B cell (primary cell): ENCODE data around the gene TRIM17. TPM values are rescaled to one million over a fixed set of nuclear protein-coding genes. Genes with fewer than 3 reads are reported as not detected.
A peak's percentile ranks its signal among the peaks of the same experiment; 100 is the strongest.

Experiments used
- ATAC-seq: fragments of 200-7000 bp; cut with Tn5 transposase; one replicate; pipeline ENCODE4 v1.10.0; 2021; ENCODE audit warnings: low read depth, mild to moderate bottlenecking, moderate number of reproducible peaks, moderate library complexity
- CTCF ChIA-PET: fragments of 350-600 bp; sonication (Branson Sonifier 250); formaldehyde crosslinking; loops from one replicate; lab custom pipeline; 2021; ENCODE audit warnings: antibody characterized with exemption, inconsistent platforms; lab: Charles Lee
- POLR2A ChIA-PET: fragments of 350-600 bp; sonication (Branson Sonifier 250); formaldehyde crosslinking; loops from one replicate; lab custom pipeline; 2021; ENCODE audit warnings: antibody characterized with exemption; lab: Charles Lee
- DNase-seq: peaks from one replicate; pipeline ENCODE4 v3.0.0; 2013
- H2AFZ ChIP-seq: 2 replicates; pipeline ENCODE4 v1.6.1; 2012; ENCODE audit warnings: mild to moderate bottlenecking, low read depth, low read length; ENCODE audit not compliant: insufficient read depth, poor library complexity, severe bottlenecking
- H3K27ac ChIP-seq, 2 donors: 1 replicate in 1 of 2; 2 replicates in 1 of 2; pipeline ENCODE4 v1.5.1; 2012 to 2013; ENCODE audit warnings: low read length in 2 of 2, mild to moderate bottlenecking in 2 of 2, moderate library complexity in 1 of 2
- H3K27me3 ChIP-seq, 4 experiments: fragments of 200-600 bp in 1 of 4; sonication (generic) in 1 of 4; replicated peaks in 1 of 4; 1 replicate in 2 of 4; 2 replicates in 2 of 4; pipeline versions ENCODE4 v1.6.1 to v1.7.0; 2013 to 2016; ENCODE audit warnings: low read length in 3 of 4, mild to moderate bottlenecking in 2 of 4, mixed read lengths in 1 of 4, moderate library complexity in 1 of 4; ENCODE audit not compliant: insufficient read depth in 4 of 4, control insufficient read depth in 3 of 4; ENCODE audit errors: control extremely low read depth in 1 of 4
- H3K36me3 ChIP-seq, 2 experiments: replicated peaks in 1 of 2; 1 replicate in 1 of 2; 2 replicates in 1 of 2; pipeline versions ENCODE4 v1.6.1 to v1.7.1; 2013; ENCODE audit warnings: low read length in 1 of 2; ENCODE audit not compliant: insufficient read depth in 2 of 2, control insufficient read depth in 1 of 2; ENCODE audit errors: control extremely low read depth in 1 of 2, extremely low read depth in 1 of 2
- H3K4me1 ChIP-seq, 2 donors: fragments of 200-600 bp in 1 of 2; sonication (generic) in 1 of 2; 1 replicate in 1 of 2; 2 replicates in 1 of 2; pipeline versions ENCODE4 v1.5.1 to v1.6.1; 2013 to 2017; ENCODE audit warnings: low read length in 2 of 2; ENCODE audit not compliant: control insufficient read depth in 2 of 2, insufficient read depth in 2 of 2
- H3K4me2 ChIP-seq: replicated peaks from 2 replicates; pipeline ENCODE3; 2012; ENCODE audit warnings: mild to moderate bottlenecking, low read depth, low read length; ENCODE audit not compliant: poor library complexity, severe bottlenecking
- H3K4me3 ChIP-seq, 5 experiments: fragments of 200-600 bp in 1 of 5; sonication (generic) in 1 of 5; 1 replicate in 3 of 5; 2 replicates in 2 of 5; pipeline versions ENCODE4 v1.5.1 to v1.7.0; 2011 to 2016; ENCODE audit warnings: low read length in 4 of 5, mild to moderate bottlenecking in 4 of 5, low read depth in 2 of 5, control low read depth in 1 of 5, moderate library complexity in 1 of 5; ENCODE audit not compliant: insufficient read depth in 1 of 5; ENCODE audit errors: control extremely low read depth in 1 of 5, extremely low read depth in 1 of 5
- H3K79me2 ChIP-seq: fragments of 200-600 bp; sonication (generic); one replicate; pipeline ENCODE4 v1.6.0; 2016; ENCODE audit warnings: low read length; ENCODE audit not compliant: control insufficient read depth, insufficient read depth
- H3K9ac ChIP-seq: fragments of 200-600 bp; sonication (generic); 2 replicates; pipeline ENCODE4 v1.6.1; 2017; ENCODE audit warnings: mild to moderate bottlenecking, low read length, moderate library complexity
- H3K9me3 ChIP-seq, 3 donors: one replicate each; pipeline versions ENCODE4 v1.6.1 to v1.7.1; 2013; ENCODE audit warnings: low read length in 2 of 3; ENCODE audit not compliant: control insufficient read depth in 2 of 3, insufficient read depth in 1 of 3; ENCODE audit errors: control extremely low read depth in 1 of 3
- H4K20me1 ChIP-seq: 2 replicates; pipeline ENCODE4 v1.6.0; 2012; ENCODE audit warnings: mild to moderate bottlenecking, low read length; ENCODE audit not compliant: insufficient read depth, control insufficient read depth, poor library complexity, severe bottlenecking
- H3K27ac Mint-ChIP-seq: one replicate; pipeline ENCODE4 v1.8.0; 2021; ENCODE audit warnings: mixed read lengths
- H3K27me3 Mint-ChIP-seq: one replicate; pipeline ENCODE4 v1.8.0; 2021; ENCODE audit warnings: mixed read lengths
- H3K4me1 Mint-ChIP-seq: one replicate; pipeline ENCODE4 v1.8.0; 2021; ENCODE audit warnings: mixed read lengths
- H3K4me3 Mint-ChIP-seq: one replicate; pipeline ENCODE4 v1.8.0; 2021; ENCODE audit warnings: mixed read lengths
- H3K9me3 Mint-ChIP-seq: one replicate; pipeline ENCODE4 v1.8.0; 2022; ENCODE audit warnings: mixed read lengths; ENCODE audit not compliant: insufficient read depth
- EZH2 ChIP-seq: IDR thresholded peaks from 2 replicates; pipeline ENCODE4 v1.6.1; 2012; ENCODE audit warnings: borderline replicate concordance, low read depth, mild to moderate bottlenecking, moderate library complexity, low read length; ENCODE audit not compliant: insufficient read depth, poor library complexity, severe bottlenecking
- WGBS: methylation state at CpG from one replicate; pipeline ENCODE4 v1.1.5; 2013; ENCODE audit warnings: missing lambda C conversion rate; ENCODE audit not compliant: insufficient coverage; 5-methylcytosine and 5-hydroxymethylcytosine counted together
- intact Hi-C: fragments of 100-400 bp; cut with micrococcal nuclease; formaldehyde crosslinking; loops from one replicate; pipeline ENCODE4 v1.10.0; 2022
- polyA plus RNA-seq: library from polyadenylated mRNA; depleted of rRNA; stranded (reverse); fragments of >200 nt; gene quantifications from 2 replicates; pipeline ENCODE4 v1.2.3, GENCODE V29; 2012
- total RNA-seq, 2 donors: library from RNA; stranded (reverse); fragments of 120-200 nt in 1 of 2; gene quantifications; 1 replicate in 1 of 2; 2 replicates in 1 of 2; pipeline versions ENCODE4 v1.2.3 to v1.2.4, GENCODE V29; 2013 to 2022
- TF ChIP-seq, protein P1 (sequence below): fragments of 200-600 bp; IDR thresholded peaks from one replicate; pipeline ENCODE4 v1.8.0; 2022; ENCODE audit warnings: antibody characterized with exemption, mild to moderate bottlenecking

TRIM17 gene
- total and polyA plus RNA-seq, 2 donors (not counting 1 experiment from before 2014, with no cell fraction given): not detected

DNA sequence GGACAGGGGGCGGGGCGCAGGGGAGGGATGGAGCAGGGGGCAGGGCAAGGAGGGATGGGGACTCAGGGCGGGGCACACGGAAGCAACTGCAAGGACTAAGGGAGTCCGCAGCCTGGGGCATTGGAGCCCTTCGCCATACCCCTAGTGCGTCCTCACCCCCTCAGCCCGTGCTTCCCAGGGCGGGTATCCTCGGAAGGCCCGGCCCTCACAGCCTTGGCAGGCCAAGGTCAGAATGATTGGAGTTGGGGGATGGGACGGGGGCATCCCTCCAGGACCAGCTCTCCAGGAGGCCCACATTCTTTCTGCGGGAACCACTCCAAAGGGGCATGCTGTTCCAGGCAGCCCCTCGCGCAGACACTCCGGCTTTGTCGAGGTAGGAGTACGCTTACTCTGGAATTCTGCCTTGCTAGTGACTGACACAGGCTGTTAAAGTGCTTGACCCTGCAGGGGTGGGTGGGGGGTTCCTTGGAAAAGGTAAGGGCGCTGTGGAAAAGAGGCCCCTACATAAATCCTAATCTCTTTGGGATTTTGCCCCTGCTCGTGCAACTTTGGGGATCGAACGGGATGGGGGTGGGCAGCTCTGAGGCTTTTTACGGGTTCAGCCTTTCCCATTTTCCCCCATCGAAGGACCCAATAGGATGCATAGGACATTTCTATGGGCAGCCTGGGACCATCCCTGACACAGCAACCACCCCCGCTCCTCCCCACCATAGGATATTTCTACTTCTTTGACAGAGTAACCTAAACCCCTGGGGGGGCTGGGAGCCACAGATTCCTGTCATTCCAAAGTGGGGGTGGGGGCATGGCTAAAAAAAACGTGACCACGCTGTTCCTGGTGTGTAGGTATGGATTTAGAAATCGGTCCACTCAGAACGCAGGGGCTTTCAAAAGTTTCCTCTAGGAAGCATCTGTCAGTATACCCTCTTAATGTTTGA lies 9.3 kb downstream of the TRIM17 start:
- Mint-ChIP-seq H3K27ac (peak overlapping the region; percentile 94), H3K27me3 (no peaks in the 10 kb centered on the region), H3K4me3 (peak overlapping the region; percentile 92), H3K4me1 (peaks cover 44% of the 10 kb centered on the region), H3K9me3 (no peaks in the 10 kb centered on the region)
- peaks cover 27 to 39% of the 10 kb centered on the region in 2 donors for H3K4me1 ChIP-seq
- DNase-seq (no peak), ATAC-seq (no peak)
- H3K36me3 ChIP-seq: peaks cover 0 to 4% of the 10 kb centered on the region in 2 experiments
- CTCF ChIA-PET: interaction anchor here (1.0 kb wide), 1 partner anchor 241 kb away, joined by 3 read pairs; no protein-coding TSS in a partner anchor
- peak overlapping the region; percentile 44 to 89 (median 78) for H3K4me3 ChIP-seq
- peaks cover 47% of the 10 kb centered on the region for H3K79me2 ChIP-seq
- H3K9ac ChIP-seq: peak overlapping the region; percentile 87
- POLR2A ChIA-PET: interaction anchor here (0.6 to 3.5 kb wide), 10 partner anchors 8 to 1062 kb away, joined by 3 to 15 read pairs (median 9); partner anchors contain the start of genes IBA57 and RNF187
- no peaks in the 10 kb centered on the region for H3K27me3 ChIP-seq
- intact Hi-C loops: loop anchor here (1.0 to 5.0 kb wide), 7 partner anchors 79 to 1220 kb away; partner anchors contain the start of genes IBA57, MRPL55, RNF187 and TAF5L
- peak overlapping the region; percentile 97 for H2AFZ ChIP-seq
- no peak for TF ChIP-seq EZH2
- TF ChIP-seq, protein P1, sequence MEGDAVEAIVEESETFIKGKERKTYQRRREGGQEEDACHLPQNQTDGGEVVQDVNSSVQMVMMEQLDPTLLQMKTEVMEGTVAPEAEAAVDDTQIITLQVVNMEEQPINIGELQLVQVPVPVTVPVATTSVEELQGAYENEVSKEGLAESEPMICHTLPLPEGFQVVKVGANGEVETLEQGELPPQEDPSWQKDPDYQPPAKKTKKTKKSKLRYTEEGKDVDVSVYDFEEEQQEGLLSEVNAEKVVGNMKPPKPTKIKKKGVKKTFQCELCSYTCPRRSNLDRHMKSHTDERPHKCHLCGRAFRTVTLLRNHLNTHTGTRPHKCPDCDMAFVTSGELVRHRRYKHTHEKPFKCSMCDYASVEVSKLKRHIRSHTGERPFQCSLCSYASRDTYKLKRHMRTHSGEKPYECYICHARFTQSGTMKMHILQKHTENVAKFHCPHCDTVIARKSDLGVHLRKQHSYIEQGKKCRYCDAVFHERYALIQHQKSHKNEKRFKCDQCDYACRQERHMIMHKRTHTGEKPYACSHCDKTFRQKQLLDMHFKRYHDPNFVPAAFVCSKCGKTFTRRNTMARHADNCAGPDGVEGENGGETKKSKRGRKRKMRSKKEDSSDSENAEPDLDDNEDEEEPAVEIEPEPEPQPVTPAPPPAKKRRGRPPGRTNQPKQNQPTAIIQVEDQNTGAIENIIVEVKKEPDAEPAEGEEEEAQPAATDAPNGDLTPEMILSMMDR: no peak
- no peaks in the 10 kb centered on the region for H3K9me3 ChIP-seq
- peaks cover 53% of the 10 kb centered on the region for H4K20me1 ChIP-seq
- H3K27ac ChIP-seq: peak overlapping the region; percentile 39 to 50
- 41% methylated on average over 15 of the region's 29 CpGs for WGBS
- H3K4me2 ChIP-seq: peak overlapping the region; percentile 98
